PC-9 (cell line): ENCODE data around the gene HEATR5A. TPM values are rescaled to one million over a fixed set of nuclear protein-coding genes. Genes with fewer than 3 reads are reported as not detected.

ENCODE experiments used
- BruUV-seq: library from RNA; stranded (reverse); fragments of 400-500 nt; replicated peaks from 2 replicates; lab custom pipeline; 2021; lab: Mats Ljungman, UMichigan
- CTCF ChIA-PET: fragments of 300-600 bp; sonication (Branson Sonifier 250); formaldehyde crosslinking; loops from one replicate; lab custom pipeline; 2022; ENCODE audit warnings: antibody characterized with exemption; lab: Charles Lee
- POLR2A ChIA-PET: fragments of 300-600 bp; sonication (Branson Sonifier 250); formaldehyde crosslinking; loops from one replicate; lab custom pipeline; 2022; ENCODE audit warnings: antibody characterized with exemption; ENCODE audit not compliant: unreplicated experiment; lab: Charles Lee
- DNase-seq, 2 experiments: peaks; one replicate each; pipeline versions ENCODE4 v3.0.0 to v3.0.0-alpha.2; 2015 to 2022; ENCODE audit warnings: mixed read lengths in 1 of 2
- H2AFZ ChIP-seq: fragments of 200-600 bp; sonication (generic); 2 replicates; pipeline ENCODE4 v1.8.1; 2017; ENCODE audit warnings: antibody characterized with exemption
- H3F3A ChIP-seq: fragments of 200-600 bp; sonication (generic); 2 replicates; pipeline ENCODE4 v1.8.1; 2017; ENCODE audit warnings: antibody characterized with exemption, mild to moderate bottlenecking, low read depth; ENCODE audit not compliant: insufficient read depth
- H3K27ac ChIP-seq: fragments of 200-600 bp; sonication (generic); 2 replicates; pipeline ENCODE4 v1.6.1; 2016; ENCODE audit warnings: mixed run types
- H3K27me3 ChIP-seq: fragments of 200-600 bp; sonication (generic); 2 replicates; pipeline ENCODE4 v1.6.1; 2016; ENCODE audit warnings: low read depth, mixed run types; ENCODE audit not compliant: insufficient read depth
- H3K36me3 ChIP-seq: fragments of 200-600 bp; sonication (generic); 2 replicates; pipeline ENCODE4 v1.6.1; 2016; ENCODE audit warnings: low read depth, mixed run types
- H3K4me1 ChIP-seq: fragments of 200-600 bp; sonication (generic); replicated peaks from 2 replicates; pipeline ENCODE4 v1.6.1; 2016; ENCODE audit warnings: mixed run types; ENCODE audit not compliant: insufficient read depth
- H3K4me2 ChIP-seq: fragments of 200-600 bp; sonication (generic); 2 replicates; pipeline ENCODE4 v1.6.1; 2017; ENCODE audit warnings: mixed run types
- H3K4me3 ChIP-seq: fragments of 200-600 bp; sonication (generic); 2 replicates; pipeline ENCODE4 v1.6.1; 2016; ENCODE audit warnings: mixed run types
- H3K79me2 ChIP-seq: fragments of 200-600 bp; sonication (generic); 2 replicates; pipeline ENCODE4 v1.6.1; 2017; ENCODE audit warnings: low read depth, mixed run types
- H3K9me2 ChIP-seq: fragments of 200-600 bp; sonication (generic); 2 replicates; pipeline ENCODE4 v1.8.1; 2017; ENCODE audit warnings: mild to moderate bottlenecking; ENCODE audit not compliant: insufficient read depth
- H3K9me3 ChIP-seq: fragments of 200-600 bp; sonication (generic); 2 replicates; pipeline ENCODE4 v1.8.1; 2016; ENCODE audit warnings: low read depth; ENCODE audit not compliant: insufficient read depth
- H4K20me1 ChIP-seq: fragments of 200-600 bp; sonication (generic); 2 replicates; pipeline ENCODE4 v1.8.1; 2017; ENCODE audit not compliant: insufficient read depth
- CTCF ChIP-seq: fragments of 200-600 bp; sonication (generic); conservative IDR thresholded peaks from 2 replicates; pipeline ENCODE4 v1.6.1; 2017; ENCODE audit warnings: mixed run types, antibody characterized with exemption, mild to moderate bottlenecking, moderate library complexity
- EZH2 ChIP-seq: fragments of 200-600 bp; sonication (generic); IDR thresholded peaks from 2 replicates; pipeline ENCODE4 v1.8.0; 2017; ENCODE audit warnings: antibody characterized with exemption, low read depth
- intact Hi-C: fragments of 100-400 bp; cut with micrococcal nuclease; formaldehyde crosslinking; loops from one replicate; pipeline ENCODE4 v1.10.0; 2022; ENCODE audit not compliant: unreplicated experiment
- total RNA-seq: library from RNA; stranded (reverse); gene quantifications from 2 replicates; pipeline ENCODE4 v1.2.3, GENCODE V29; 2021

The HEATR5A gene
- total RNA-seq, 1 experiment from 2014 or later = 25.7 TPM

- no TSS peak for BruUV-seq
- TF ChIP-seq EZH2 = no peak
- TF ChIP-seq CTCF = no peak; the same call in 1 of the 2 replicates
- H3K4me3 ChIP-seq = no peak overlapping the region
Observed at GRCh38 chr14:31300296-31300695, 120.1 kb downstream of the HEATR5A start.

GRCh38 chr14:31297701-31298344 lies 122.5 kb downstream of the HEATR5A start:
- BruUV-seq = no TSS peak
- H3K9me2 ChIP-seq = no peaks in the 10 kb centered on the region
- no peaks in the 10 kb centered on the region for H3K36me3 ChIP-seq
- H3F3A ChIP-seq = no peaks in the 10 kb centered on the region
- H4K20me1 ChIP-seq = no peaks in the 10 kb centered on the region
- H3K4me3 ChIP-seq = no peak overlapping the region
- no peak overlapping the region for H3K27ac ChIP-seq
- ChIA-PET POLR2A (interaction anchor here (0.7 kb wide), 1 partner anchor 18 kb away, joined by 3 read pairs; no protein-coding TSS in a partner anchor), CTCF (interaction anchor here (0.6 kb wide), 1 partner anchor 35 kb away, joined by 6 read pairs; no protein-coding TSS in a partner anchor)
- H3K4me1 ChIP-seq = no peaks in the 10 kb centered on the region
- no peak overlapping the region for H2AFZ ChIP-seq
- TF ChIP-seq CTCF = no peak
- no peak for TF ChIP-seq EZH2
- H3K9me3 ChIP-seq = no peaks in the 10 kb centered on the region
- no peaks in the 10 kb centered on the region for H3K27me3 ChIP-seq
- DNase-seq = no peak
- no peak overlapping the region for H3K4me2 ChIP-seq
- intact Hi-C loops = no loop called here
- no peaks in the 10 kb centered on the region for H3K79me2 ChIP-seq

More at GRCh38 chr14:31300296-31300695, 120.1 kb downstream of the HEATR5A start:
- no peaks in the 10 kb centered on the region for H3F3A ChIP-seq
- no peaks in the 10 kb centered on the region for H4K20me1 ChIP-seq
- no peak overlapping the region for H3K27ac ChIP-seq
- H3K79me2 ChIP-seq = no peaks in the 10 kb centered on the region
- no peaks in the 10 kb centered on the region for H3K9me2 ChIP-seq
- intact Hi-C loops = no loop called here
- H2AFZ ChIP-seq = no peak overlapping the region
- H3K4me2 ChIP-seq = no peak overlapping the region
- H3K9me3 ChIP-seq = no peaks in the 10 kb centered on the region
- ChIA-PET POLR2A (no interaction called here), CTCF (no interaction called here)
- H3K36me3 ChIP-seq = no peaks in the 10 kb centered on the region
- H3K4me1 ChIP-seq = no peaks in the 10 kb centered on the region
- no peaks in the 10 kb centered on the region for H3K27me3 ChIP-seq
- no peak for DNase-seq

- no TSS peak for BruUV-seq
- H3K9me2 ChIP-seq = no peaks in the 10 kb centered on the region
- H3K27ac ChIP-seq = no peak overlapping the region
- intact Hi-C loops = no loop called here
- no peaks in the 10 kb centered on the region for H3K9me3 ChIP-seq
- no peaks in the 10 kb centered on the region for H3K27me3 ChIP-seq
- ChIA-PET CTCF (no interaction called here), POLR2A (no interaction called here)
- no peak for DNase-seq
- no peak overlapping the region for H2AFZ ChIP-seq
- H3K36me3 ChIP-seq = no peaks in the 10 kb centered on the region
- no peak overlapping the region for H3K4me2 ChIP-seq
- H3F3A ChIP-seq = no peaks in the 10 kb centered on the region
- H3K4me1 ChIP-seq = no peaks in the 10 kb centered on the region
- no peak overlapping the region for H3K4me3 ChIP-seq
- H4K20me1 ChIP-seq = no peaks in the 10 kb centered on the region
- H3K79me2 ChIP-seq = no peaks in the 10 kb centered on the region
- no peak for TF ChIP-seq CTCF
- no peak for TF ChIP-seq EZH2
Observed at GRCh38 chr14:31297112-31297511, 123.2 kb downstream of the HEATR5A start.
